WERI-Rb-1 (cell line): ENCODE results near the gene YTHDC2.

Source experiments
- DNase-seq: peaks from one replicate; pipeline ENCODE4 v3.0.0-alpha.2; 2020
- H3K27ac ChIP-seq: fragments of 250-450 bp; sonication (Bioruptor Pico); 2 replicates; pipeline ENCODE4 v1.5.1; 2020; ENCODE audit warnings: mild to moderate bottlenecking, moderate library complexity
- H3K27me3 ChIP-seq: fragments of 250-450 bp; sonication (Bioruptor Pico); 2 replicates; pipeline ENCODE4 v1.5.1; 2021; ENCODE audit warnings: mild to moderate bottlenecking, low read depth, moderate library complexity; ENCODE audit not compliant: insufficient read depth, severe bottlenecking
- H3K36me3 ChIP-seq: fragments of 250-450 bp; sonication (Bioruptor Pico); 2 replicates; pipeline ENCODE4 v1.5.1; 2020; ENCODE audit warnings: mild to moderate bottlenecking, moderate library complexity
- H3K4me3 ChIP-seq: 2 replicates; pipeline ENCODE4 v1.5.1; 2011; ENCODE audit warnings: low read depth, mild to moderate bottlenecking, control low read depth, low read length
- H3K9me3 ChIP-seq: fragments of 250-450 bp; sonication (Bioruptor Pico); 2 replicates; pipeline ENCODE4 v1.5.1; 2021; ENCODE audit warnings: mild to moderate bottlenecking, moderate library complexity; ENCODE audit not compliant: severe bottlenecking
- TF ChIP-seq, protein P1 (sequence below): IDR thresholded peaks from 2 replicates; pipeline ENCODE4 v1.5.1; 2011; ENCODE audit warnings: low read depth, mild to moderate bottlenecking, control low read depth, inconsistent platforms, low read length

YTHDC2 gene

DNA sequence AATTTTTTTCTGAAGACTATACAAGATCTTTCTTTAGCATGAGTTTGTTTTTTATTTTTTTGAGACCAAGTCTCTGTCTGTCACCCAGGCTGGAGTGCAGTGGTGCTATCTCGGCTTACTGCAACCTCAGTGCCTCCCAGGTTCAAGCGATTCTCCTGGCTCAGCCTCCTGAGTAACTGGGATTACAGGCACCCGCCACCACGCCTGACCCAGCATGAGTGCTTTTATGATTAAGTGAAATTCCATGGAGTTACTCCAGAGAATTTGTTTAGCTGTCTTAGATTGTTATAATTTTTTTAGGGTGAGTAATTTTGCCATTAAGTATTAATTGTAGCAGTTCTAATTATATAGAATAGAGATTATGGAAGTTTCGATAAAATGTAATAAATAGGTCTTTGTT is 14.3 kb downstream of the YTHDC2 start:
- Histone ChIP-seq H3K36me3 (peaks cover 7% of the 10 kb centered on the region), H3K27me3 (no peaks in the 10 kb centered on the region)
- DNase-seq = no peak

DNA sequence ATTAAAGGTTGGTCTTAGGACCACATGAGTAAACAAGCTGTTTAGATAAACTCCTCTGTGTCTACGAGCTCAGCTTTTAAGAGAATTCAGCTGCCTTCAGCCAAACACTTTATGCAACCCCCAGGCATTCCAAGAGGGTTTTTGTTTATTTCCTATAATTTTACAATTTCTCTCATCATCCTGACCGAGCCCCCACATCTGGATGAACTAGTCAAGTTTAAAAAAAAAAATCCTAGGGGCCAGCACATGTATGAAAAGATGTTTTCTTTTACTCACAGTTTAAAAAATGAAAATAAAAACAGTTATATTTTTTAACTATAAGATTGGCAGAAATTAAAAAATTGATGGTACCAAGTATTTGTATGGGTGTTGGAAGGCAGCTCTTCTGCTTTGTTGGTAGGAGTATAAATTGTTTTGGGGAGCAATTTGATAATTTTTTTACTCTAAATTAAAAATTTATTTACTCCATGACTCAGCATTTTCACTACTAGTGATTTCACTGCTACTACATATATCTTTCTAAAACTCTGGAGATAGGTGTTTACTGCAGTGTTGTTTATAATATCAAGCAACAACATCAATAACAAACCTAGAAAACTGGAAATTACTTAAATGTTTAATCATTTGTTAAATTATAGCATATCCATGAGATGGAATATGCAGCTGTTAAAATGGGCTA is 18.1 kb downstream of the YTHDC2 start:
- Histone ChIP-seq H3K36me3 (peaks cover 29% of the 10 kb centered on the region), H3K27me3 (no peaks in the 10 kb centered on the region), H3K9me3 (no peaks in the 10 kb centered on the region), H3K4me3 (no peak overlapping the region), H3K27ac (no peak overlapping the region)
- TF ChIP-seq, protein P1, sequence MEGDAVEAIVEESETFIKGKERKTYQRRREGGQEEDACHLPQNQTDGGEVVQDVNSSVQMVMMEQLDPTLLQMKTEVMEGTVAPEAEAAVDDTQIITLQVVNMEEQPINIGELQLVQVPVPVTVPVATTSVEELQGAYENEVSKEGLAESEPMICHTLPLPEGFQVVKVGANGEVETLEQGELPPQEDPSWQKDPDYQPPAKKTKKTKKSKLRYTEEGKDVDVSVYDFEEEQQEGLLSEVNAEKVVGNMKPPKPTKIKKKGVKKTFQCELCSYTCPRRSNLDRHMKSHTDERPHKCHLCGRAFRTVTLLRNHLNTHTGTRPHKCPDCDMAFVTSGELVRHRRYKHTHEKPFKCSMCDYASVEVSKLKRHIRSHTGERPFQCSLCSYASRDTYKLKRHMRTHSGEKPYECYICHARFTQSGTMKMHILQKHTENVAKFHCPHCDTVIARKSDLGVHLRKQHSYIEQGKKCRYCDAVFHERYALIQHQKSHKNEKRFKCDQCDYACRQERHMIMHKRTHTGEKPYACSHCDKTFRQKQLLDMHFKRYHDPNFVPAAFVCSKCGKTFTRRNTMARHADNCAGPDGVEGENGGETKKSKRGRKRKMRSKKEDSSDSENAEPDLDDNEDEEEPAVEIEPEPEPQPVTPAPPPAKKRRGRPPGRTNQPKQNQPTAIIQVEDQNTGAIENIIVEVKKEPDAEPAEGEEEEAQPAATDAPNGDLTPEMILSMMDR = no peak
- DNase-seq = no peak

More for the DNA sequence above, 14.3 kb downstream of the YTHDC2 start:
- no peak overlapping the region for H3K27ac ChIP-seq
- TF ChIP-seq, protein P1 = no peak
- no peak overlapping the region for H3K4me3 ChIP-seq
- no peaks in the 10 kb centered on the region for H3K9me3 ChIP-seq

DNA sequence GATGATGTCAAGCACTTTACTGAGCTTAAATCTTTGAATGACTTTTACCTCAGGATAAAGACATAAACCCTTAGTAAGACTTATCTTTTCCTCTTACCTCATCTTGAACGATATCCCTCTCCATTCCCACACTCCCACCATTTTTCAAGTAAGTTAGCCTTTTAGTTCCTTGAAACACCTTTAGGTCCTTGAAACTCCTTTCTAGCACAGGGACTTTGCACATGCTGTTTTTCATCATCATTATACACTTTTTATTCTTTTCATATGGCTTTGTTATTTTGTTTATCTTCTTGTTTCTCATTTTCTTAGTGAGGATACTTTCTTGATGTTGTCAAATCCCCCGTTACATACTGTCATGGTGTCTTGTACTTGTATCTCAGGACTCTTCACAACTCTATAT is 24.8 kb downstream of the YTHDC2 start:
- TF ChIP-seq, protein P1 = no peak
- no peak overlapping the region for H3K27ac ChIP-seq
- H3K36me3 ChIP-seq = peaks cover 29% of the 10 kb centered on the region
- no peak overlapping the region for H3K4me3 ChIP-seq
- no peak for DNase-seq
- H3K9me3 ChIP-seq = no peaks in the 10 kb centered on the region
- no peaks in the 10 kb centered on the region for H3K27me3 ChIP-seq

DNA sequence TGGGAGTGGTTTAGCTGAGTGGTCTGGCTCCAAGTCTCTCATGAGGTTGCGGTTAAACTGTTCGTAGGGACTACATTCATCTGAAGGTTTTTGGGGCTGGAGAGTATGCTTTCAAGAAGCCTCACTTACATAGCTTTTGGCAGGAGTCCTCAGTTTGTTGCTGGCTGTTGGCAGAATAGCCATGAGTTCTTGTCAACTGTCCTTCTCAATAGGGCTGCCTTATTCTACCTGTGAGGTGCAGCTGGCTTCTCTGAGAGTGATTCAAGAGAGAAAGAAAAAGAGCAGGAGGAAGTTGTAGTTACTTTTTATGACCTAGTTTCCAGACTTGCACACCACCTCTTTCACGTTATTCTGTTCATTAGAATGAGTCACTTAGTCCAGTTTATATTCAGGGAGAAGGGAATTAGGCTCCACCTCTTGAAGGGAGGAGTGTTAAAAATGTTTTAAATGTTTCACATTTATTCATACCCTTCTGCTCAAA is 33.2 kb downstream of the YTHDC2 start:
- Histone ChIP-seq H3K27ac (no peak overlapping the region), H3K4me3 (no peak overlapping the region)
- TF ChIP-seq, protein P1 = no peak

DNA sequence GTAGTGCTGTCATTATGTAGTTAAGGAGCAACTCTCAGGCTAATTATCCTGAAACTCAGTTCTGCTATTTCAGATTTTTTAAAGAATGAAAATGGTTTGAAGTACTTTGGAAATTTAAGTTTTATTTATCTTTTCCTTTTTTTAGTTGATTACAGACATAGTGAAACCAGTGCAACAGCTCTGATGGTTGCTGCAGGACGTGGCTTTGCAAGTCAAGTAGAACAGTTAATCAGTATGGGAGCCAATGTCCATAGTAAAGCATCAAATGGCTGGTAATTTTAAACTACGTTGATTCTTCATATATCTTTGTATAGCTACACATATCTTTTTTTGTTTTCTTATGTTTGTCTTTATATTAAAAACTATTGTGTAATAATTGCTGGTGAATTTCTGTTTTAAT is 34.9 kb downstream of the YTHDC2 start:
- Histone ChIP-seq H3K27ac (no peak overlapping the region), H3K27me3 (no peaks in the 10 kb centered on the region), H3K4me3 (no peak overlapping the region), H3K9me3 (no peaks in the 10 kb centered on the region), H3K36me3 (peaks cover 41% of the 10 kb centered on the region)
- TF ChIP-seq, protein P1 = no peak
- no peak for DNase-seq

More for the DNA sequence above, 33.2 kb downstream of the YTHDC2 start:
- Histone ChIP-seq H3K36me3 (peaks cover 36% of the 10 kb centered on the region), H3K27me3 (no peaks in the 10 kb centered on the region), H3K9me3 (no peaks in the 10 kb centered on the region)
- no peak for DNase-seq

DNA sequence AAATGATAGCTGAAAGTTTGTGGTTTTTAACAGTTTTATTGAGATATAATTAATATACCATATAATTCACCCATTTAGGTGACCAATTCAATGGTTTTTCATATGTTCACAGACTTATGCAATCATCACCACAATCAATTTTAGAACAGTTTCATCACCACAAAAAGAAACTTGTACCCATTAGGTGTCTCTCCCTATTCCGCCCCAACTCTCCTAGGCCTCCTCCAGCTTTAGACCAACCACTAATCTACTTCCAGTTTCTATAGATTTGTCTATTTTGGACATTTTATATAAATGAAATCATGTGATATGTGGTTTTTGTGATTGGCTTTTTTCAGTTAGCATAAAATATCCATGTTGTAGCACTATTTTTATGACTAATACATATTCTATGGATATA is 38.6 kb downstream of the YTHDC2 start:
- H3K9me3 ChIP-seq = no peaks in the 10 kb centered on the region
- H3K27ac ChIP-seq = no peak overlapping the region
- peaks cover 44% of the 10 kb centered on the region for H3K36me3 ChIP-seq
- TF ChIP-seq, protein P1 = no peak
- H3K27me3 ChIP-seq = no peaks in the 10 kb centered on the region
- no peak for DNase-seq
- no peak overlapping the region for H3K4me3 ChIP-seq
